Stimulated activated naive B cell treated with anti-CD40 and anti-IgM and Interleukin-4, amounts not matched to agents 10 μg/mL and 1 μg/mL and 100 μg/mL, for 72 hours (primary cell): Measurements from ENCODE around the gene AOPEP.
A peak's percentile ranks its signal among the peaks of the same experiment; 100 is the strongest.

ENCODE experiments used
- ATAC-seq, 2 donors: fragments of 150-1000 bp; cut with Tn5 transposase; replicated peaks; 2 replicates each; pipeline ENCODE4 v1.10.0; 2021; ENCODE audit warnings: moderate library complexity in 1 of 2
- DNase-seq: peaks from one replicate; pipeline ENCODE4 v3.0.0; 2021
- H3K27ac Mint-ChIP-seq: one replicate; pipeline ENCODE4 v1.8.0; 2022; ENCODE audit warnings: mild to moderate bottlenecking, mixed read lengths
- H3K27me3 Mint-ChIP-seq, 2 donors: one replicate each; pipeline ENCODE4 v1.8.0; 2022; ENCODE audit warnings: mixed read lengths in 2 of 2
- H3K36me3 Mint-ChIP-seq, 2 donors: one replicate each; pipeline ENCODE4 v1.8.0; 2022; ENCODE audit warnings: mixed read lengths in 2 of 2, mild to moderate bottlenecking in 1 of 2
- H3K4me1 Mint-ChIP-seq, 2 donors: one replicate each; pipeline ENCODE4 v1.8.0; 2022; ENCODE audit warnings: mixed read lengths in 2 of 2, mild to moderate bottlenecking in 1 of 2
- H3K4me3 Mint-ChIP-seq, 2 donors: one replicate each; pipeline ENCODE4 v1.8.0; 2022; ENCODE audit warnings: mild to moderate bottlenecking in 2 of 2, mixed read lengths in 2 of 2, moderate library complexity in 1 of 2
- H3K9me3 Mint-ChIP-seq, 2 donors: one replicate each; pipeline ENCODE4 v1.8.0; 2022; ENCODE audit warnings: mixed read lengths in 2 of 2, mild to moderate bottlenecking in 1 of 2

Gene AOPEP

GRCh38 chr9:94882966-94883641 lies 156.6 kb downstream of the AOPEP start:
- H3K9me3 Mint-ChIP-seq, result peaks cover 0 to 2% of the 10 kb centered on the region in 2 donors
- no peak overlapping the region for H3K4me3 Mint-ChIP-seq
- H3K27ac Mint-ChIP-seq, result no peak overlapping the region
- ATAC-seq (no peak), DNase-seq (no peak)
- H3K36me3 Mint-ChIP-seq, result peaks cover 2 to 3% of the 10 kb centered on the region in 2 donors
- peaks cover 15 to 28% of the 10 kb centered on the region in 2 donors for H3K4me1 Mint-ChIP-seq
- no peaks in the 10 kb centered on the region for H3K27me3 Mint-ChIP-seq

GRCh38 chr9:94885854-94886447 lies 159.5 kb downstream of the AOPEP start:
- ATAC-seq (no peak), DNase-seq (no peak)
- H3K27ac Mint-ChIP-seq, result no peak overlapping the region
- H3K36me3 Mint-ChIP-seq, result peaks cover 13 to 15% of the 10 kb centered on the region in 2 donors
- H3K9me3 Mint-ChIP-seq, result peaks cover 8 to 9% of the 10 kb centered on the region in 2 donors
- H3K4me3 Mint-ChIP-seq, result no peak overlapping the region
- H3K27me3 Mint-ChIP-seq, result no peaks in the 10 kb centered on the region
- peaks cover 8 to 13% of the 10 kb centered on the region in 2 donors for H3K4me1 Mint-ChIP-seq

- Mint-ChIP-seq H3K27ac (no peak overlapping the region), H3K4me3 (no peak overlapping the region), H3K4me1 (no peaks in the 10 kb centered on the region), H3K36me3 (peaks cover 19 to 28% of the 10 kb centered on the region in 2 donors), H3K27me3 (no peaks in the 10 kb centered on the region), H3K9me3 (peaks cover 13 to 15% of the 10 kb centered on the region in 2 donors)
- ATAC-seq, result no peak
- DNase-seq, result no peak
Measured at GRCh38 chr9:94887721-94888120, 161.2 kb downstream of the AOPEP start.

GRCh38 chr9:94888775-94889174 lies 162.3 kb downstream of the AOPEP start:
- H3K27ac Mint-ChIP-seq, result no peak overlapping the region
- no peak overlapping the region for H3K4me3 Mint-ChIP-seq
- no peaks in the 10 kb centered on the region for H3K27me3 Mint-ChIP-seq
- peaks cover 19 to 28% of the 10 kb centered on the region in 2 donors for H3K36me3 Mint-ChIP-seq
- peaks cover 13 to 15% of the 10 kb centered on the region in 2 donors for H3K9me3 Mint-ChIP-seq
- no peak for DNase-seq
- peaks cover 0 to 6% of the 10 kb centered on the region in 2 donors for H3K4me1 Mint-ChIP-seq
- ATAC-seq, result peak in 1 of 2 donors; percentile 46

GRCh38 chr9:94889628-94890027 lies 163.1 kb downstream of the AOPEP start:
- H3K4me1 Mint-ChIP-seq, result peaks cover 0 to 6% of the 10 kb centered on the region in 2 donors
- no peak overlapping the region for H3K4me3 Mint-ChIP-seq
- H3K27me3 Mint-ChIP-seq, result no peaks in the 10 kb centered on the region
- no peak overlapping the region for H3K27ac Mint-ChIP-seq
- H3K9me3 Mint-ChIP-seq, result peaks cover 13 to 15% of the 10 kb centered on the region in 2 donors
- no peak for DNase-seq
- peaks cover 19 to 28% of the 10 kb centered on the region in 2 donors for H3K36me3 Mint-ChIP-seq
- ATAC-seq, result no peak

GRCh38 chr9:94891183-94891582 lies 164.7 kb downstream of the AOPEP start:
- peaks cover 19 to 28% of the 10 kb centered on the region in 2 donors for H3K36me3 Mint-ChIP-seq

GRCh38 chr9:94892675-94893074 lies 166.2 kb downstream of the AOPEP start:
- no peak for ATAC-seq
- H3K9me3 Mint-ChIP-seq, result peaks cover 13 to 15% of the 10 kb centered on the region in 2 donors
- peaks cover 19 to 28% of the 10 kb centered on the region in 2 donors for H3K36me3 Mint-ChIP-seq
- H3K27ac Mint-ChIP-seq, result no peak overlapping the region
- no peak for DNase-seq
- no peaks in the 10 kb centered on the region for H3K27me3 Mint-ChIP-seq
- no peak overlapping the region for H3K4me3 Mint-ChIP-seq
- peaks cover 0 to 6% of the 10 kb centered on the region in 2 donors for H3K4me1 Mint-ChIP-seq

More at GRCh38 chr9:94891183-94891582, 164.7 kb downstream of the AOPEP start:
- Mint-ChIP-seq H3K4me1 (peaks cover 0 to 6% of the 10 kb centered on the region in 2 donors), H3K27ac (no peak overlapping the region), H3K27me3 (no peaks in the 10 kb centered on the region), H3K9me3 (peaks cover 13 to 15% of the 10 kb centered on the region in 2 donors), H3K4me3 (no peak overlapping the region)
- DNase-seq (no peak), ATAC-seq (no peak)

- H3K27me3 Mint-ChIP-seq, result no peaks in the 10 kb centered on the region
- H3K9me3 Mint-ChIP-seq, result peaks cover 9 to 13% of the 10 kb centered on the region in 2 donors
- no peak overlapping the region for H3K4me3 Mint-ChIP-seq
- no peak overlapping the region for H3K27ac Mint-ChIP-seq
- ATAC-seq (no peak), DNase-seq (no peak)
- peaks cover 0 to 6% of the 10 kb centered on the region in 2 donors for H3K4me1 Mint-ChIP-seq
- peaks cover 14 to 21% of the 10 kb centered on the region in 2 donors for H3K36me3 Mint-ChIP-seq
Measured at GRCh38 chr9:94894094-94894699, 167.7 kb downstream of the AOPEP start.

- H3K27ac Mint-ChIP-seq, result no peak overlapping the region
- peaks cover 5 to 18% of the 10 kb centered on the region in 2 donors for H3K36me3 Mint-ChIP-seq
- ATAC-seq, result no peak
Measured at GRCh38 chr9:94895668-94896067, 169.2 kb downstream of the AOPEP start.

GRCh38 chr9:94896512-94896911 lies 170.0 kb downstream of the AOPEP start:
- H3K36me3 Mint-ChIP-seq, result peaks cover 2 to 14% of the 10 kb centered on the region in 2 donors
- H3K9me3 Mint-ChIP-seq, result peaks cover 2 to 3% of the 10 kb centered on the region in 2 donors
- ATAC-seq, result no peak
- H3K27me3 Mint-ChIP-seq, result no peaks in the 10 kb centered on the region
- DNase-seq, result no peak
- H3K27ac Mint-ChIP-seq, result no peak overlapping the region
- H3K4me3 Mint-ChIP-seq, result no peak overlapping the region
- H3K4me1 Mint-ChIP-seq, result peaks cover 2 to 6% of the 10 kb centered on the region in 2 donors

More at GRCh38 chr9:94895668-94896067, 169.2 kb downstream of the AOPEP start:
- H3K4me3 Mint-ChIP-seq, result no peak overlapping the region
- DNase-seq, result no peak
- peaks cover 6 to 8% of the 10 kb centered on the region in 2 donors for H3K9me3 Mint-ChIP-seq
- H3K27me3 Mint-ChIP-seq, result no peaks in the 10 kb centered on the region
- peaks cover 2 to 6% of the 10 kb centered on the region in 2 donors for H3K4me1 Mint-ChIP-seq

- DNase-seq (no peak), ATAC-seq (no peak)
- Mint-ChIP-seq H3K9me3 (no peaks in the 10 kb centered on the region), H3K4me3 (no peak overlapping the region), H3K4me1 (peaks cover 0 to 2% of the 10 kb centered on the region in 2 donors), H3K27ac (no peak overlapping the region), H3K36me3 (peaks cover 0 to 9% of the 10 kb centered on the region in 2 donors), H3K27me3 (no peaks in the 10 kb centered on the region)
Measured at GRCh38 chr9:94899464-94900221, 173.1 kb downstream of the AOPEP start.

- peaks cover 0 to 2% of the 10 kb centered on the region in 2 donors for H3K4me1 Mint-ChIP-seq
- peaks cover 0 to 9% of the 10 kb centered on the region in 2 donors for H3K36me3 Mint-ChIP-seq
- no peak overlapping the region for H3K27ac Mint-ChIP-seq
- no peaks in the 10 kb centered on the region for H3K9me3 Mint-ChIP-seq
- no peak for DNase-seq
- H3K27me3 Mint-ChIP-seq, result no peaks in the 10 kb centered on the region
- ATAC-seq, result no peak
- H3K4me3 Mint-ChIP-seq, result no peak overlapping the region
Measured at GRCh38 chr9:94900222-94901018, 173.9 kb downstream of the AOPEP start.

- no peak for ATAC-seq
- no peak overlapping the region for H3K4me3 Mint-ChIP-seq
Measured at GRCh38 chr9:94901019-94901363, 174.5 kb downstream of the AOPEP start.

More at GRCh38 chr9:94901019-94901363, 174.5 kb downstream of the AOPEP start:
- Mint-ChIP-seq H3K36me3 (peaks cover 0 to 9% of the 10 kb centered on the region in 2 donors), H3K9me3 (no peaks in the 10 kb centered on the region), H3K4me1 (peaks cover 0 to 2% of the 10 kb centered on the region in 2 donors), H3K27ac (no peak overlapping the region), H3K27me3 (no peaks in the 10 kb centered on the region)
- DNase-seq, result no peak
